ENCODE data around the gene HSPH1.

Gene HSPH1

GRCh38 chr13:31134039-31134711 lies 27.5 kb downstream of the HSPH1 start:
- DNase-seq (ENCODE audit: low read depth), result no peak
- TF ChIP-seq CTCF (IDR thresholded peaks at IDR 0.05; ENCODE audit: control insufficient read depth, extremely low read depth, insufficient read depth), result no peak
- H3K4me3 ChIP-seq (ENCODE audit: low read depth, low read length), result no peak overlapping the region

GRCh38 chr13:31133621-31134020 lies 28.1 kb downstream of the HSPH1 start:
- no peak for TF ChIP-seq CTCF (IDR thresholded peaks at IDR 0.05; ENCODE audit: control insufficient read depth, extremely low read depth, insufficient read depth)
- no peak for DNase-seq (ENCODE audit: low read depth)
- no peak overlapping the region for H3K4me3 ChIP-seq (ENCODE audit: low read depth, low read length)

GRCh38 chr13:31131470-31131961 lies 30.2 kb downstream of the HSPH1 start:
- no peak for DNase-seq (ENCODE audit: low read depth)
- no peak overlapping the region for H3K4me3 ChIP-seq (ENCODE audit: low read depth, low read length)
- TF ChIP-seq CTCF (IDR thresholded peaks at IDR 0.05; ENCODE audit: control insufficient read depth, extremely low read depth, insufficient read depth), result no peak

GRCh38 chr13:31129419-31129818 lies 32.3 kb downstream of the HSPH1 start:
- TF ChIP-seq CTCF (IDR thresholded peaks at IDR 0.05; ENCODE audit: control insufficient read depth, extremely low read depth, insufficient read depth), result no peak
- no peak overlapping the region for H3K4me3 ChIP-seq (ENCODE audit: low read depth, low read length)
- DNase-seq (ENCODE audit: low read depth), result no peak

- no peak for DNase-seq (ENCODE audit: low read depth)
- no peak for TF ChIP-seq CTCF (IDR thresholded peaks at IDR 0.05; ENCODE audit: control insufficient read depth, extremely low read depth, insufficient read depth)
- H3K4me3 ChIP-seq (ENCODE audit: low read depth, low read length), result no peak overlapping the region
Measured at GRCh38 chr13:31124204-31124603, 37.5 kb downstream of the HSPH1 start.

GRCh38 chr13:31122544-31123260 lies 39.0 kb downstream of the HSPH1 start:
- H3K4me3 ChIP-seq (ENCODE audit: low read depth, low read length), result no peak overlapping the region
- no peak for DNase-seq (ENCODE audit: low read depth)
- TF ChIP-seq CTCF (IDR thresholded peaks at IDR 0.05; ENCODE audit: control insufficient read depth, extremely low read depth, insufficient read depth), result no peak

Data from LNCaP clone FGC (cell line).